Natural killer cell (primary cell): Measurements from ENCODE around the gene PPAN. TPM values are rescaled to one million over a fixed set of nuclear protein-coding genes. Genes with fewer than 3 reads are reported as not detected.
A peak's percentile ranks its signal among the peaks of the same experiment; 100 is the strongest.

Experiments
- ATAC-seq, 3 donors: fragments of 150-1000 bp in 2 of 3; fragments of 200-7000 bp in 1 of 3; cut with Tn5 transposase; 1 replicate in 1 of 3; 2 replicates in 2 of 3; pipeline ENCODE4 v1.10.0; 2021; ENCODE audit warnings: mild to moderate bottlenecking in 2 of 3, moderate library complexity in 2 of 3
- DNase-seq, 2 donors: peaks; one replicate each; pipeline versions ENCODE4 v3.0.0 to v3.0.0-alpha.2; 2013 to 2021; ENCODE audit warnings: mixed read lengths in 1 of 2
- H3K27ac ChIP-seq: one replicate; pipeline ENCODE4 v1.5.1; 2013; ENCODE audit warnings: mild to moderate bottlenecking, low read length
- H3K27me3 ChIP-seq: one replicate; pipeline ENCODE4 v1.6.1; 2013; ENCODE audit warnings: low read length; ENCODE audit not compliant: control insufficient read depth, insufficient read depth
- H3K36me3 ChIP-seq: one replicate; pipeline ENCODE4 v1.6.1; 2013; ENCODE audit warnings: low read length; ENCODE audit not compliant: control insufficient read depth, insufficient read depth
- H3K4me1 ChIP-seq: one replicate; pipeline ENCODE4 v1.6.1; 2013; ENCODE audit warnings: low read length; ENCODE audit not compliant: control insufficient read depth, insufficient read depth
- H3K4me3 ChIP-seq: one replicate; pipeline ENCODE4 v1.5.1; 2013; ENCODE audit warnings: low read length
- H3K9me3 ChIP-seq: one replicate; pipeline ENCODE4 v1.6.1; 2013; ENCODE audit warnings: low read length; ENCODE audit not compliant: control insufficient read depth, insufficient read depth
- H3K27ac Mint-ChIP-seq, 2 donors: one replicate each; pipeline ENCODE4 v1.8.0; 2022; ENCODE audit warnings: mild to moderate bottlenecking in 2 of 2, mixed read lengths in 2 of 2, moderate library complexity in 1 of 2
- H3K27me3 Mint-ChIP-seq, 2 donors: one replicate each; pipeline ENCODE4 v1.8.0; 2022; ENCODE audit warnings: low read depth in 2 of 2, mixed read lengths in 2 of 2
- H3K36me3 Mint-ChIP-seq: one replicate; pipeline ENCODE4 v1.8.0; 2022; ENCODE audit warnings: mixed read lengths
- H3K4me1 Mint-ChIP-seq, 2 donors: one replicate each; pipeline ENCODE4 v1.8.0; 2022; ENCODE audit warnings: mixed read lengths in 2 of 2
- H3K4me3 Mint-ChIP-seq: one replicate; pipeline ENCODE4 v1.8.0; 2022; ENCODE audit warnings: mild to moderate bottlenecking, moderate library complexity, mixed read lengths
- H3K9me3 Mint-ChIP-seq, 2 donors: one replicate each; pipeline ENCODE4 v1.8.0; 2022; ENCODE audit warnings: mixed read lengths in 2 of 2
- WGBS: methylation state at CpG from one replicate; pipeline ENCODE4 v1.1.7; 2013; ENCODE audit warnings: missing lambda C conversion rate; ENCODE audit not compliant: insufficient coverage; 5-methylcytosine and 5-hydroxymethylcytosine counted together
- intact Hi-C: fragments of 100-400 bp; cut with micrococcal nuclease; formaldehyde crosslinking; loops from one replicate; pipeline ENCODE4 v1.14.2; 2022
- total RNA-seq, 4 donors: library from RNA; stranded (reverse); fragments of 120-200 nt in 1 of 4; gene quantifications; one replicate each; pipeline versions ENCODE4 v1.2.3 to v1.2.4, GENCODE V29; 2013 to 2022
- TF ChIP-seq, protein P1 (sequence below): fragments of 200-600 bp; IDR thresholded peaks from one replicate; pipeline ENCODE4 v1.8.0; 2022; ENCODE audit warnings: antibody characterized with exemption

The PPAN gene
- total RNA-seq, 3 donors from 2014 or later (not counting 1 experiment from before 2014, with no cell fraction given) = 60.0 to 72.2 (median 69.2) TPM

- Mint-ChIP-seq H3K36me3 (no peaks in the 10 kb centered on the region), H3K27me3 (no peaks in the 10 kb centered on the region), H3K4me3 (no peak overlapping the region), H3K4me1 (peaks cover 54 to 73% of the 10 kb centered on the region in 2 donors), H3K9me3 (no peaks in the 10 kb centered on the region), H3K27ac (no peak overlapping the region)
- 95% methylated on average over 14 of the region's 14 CpGs for WGBS
- TF ChIP-seq, protein P1, sequence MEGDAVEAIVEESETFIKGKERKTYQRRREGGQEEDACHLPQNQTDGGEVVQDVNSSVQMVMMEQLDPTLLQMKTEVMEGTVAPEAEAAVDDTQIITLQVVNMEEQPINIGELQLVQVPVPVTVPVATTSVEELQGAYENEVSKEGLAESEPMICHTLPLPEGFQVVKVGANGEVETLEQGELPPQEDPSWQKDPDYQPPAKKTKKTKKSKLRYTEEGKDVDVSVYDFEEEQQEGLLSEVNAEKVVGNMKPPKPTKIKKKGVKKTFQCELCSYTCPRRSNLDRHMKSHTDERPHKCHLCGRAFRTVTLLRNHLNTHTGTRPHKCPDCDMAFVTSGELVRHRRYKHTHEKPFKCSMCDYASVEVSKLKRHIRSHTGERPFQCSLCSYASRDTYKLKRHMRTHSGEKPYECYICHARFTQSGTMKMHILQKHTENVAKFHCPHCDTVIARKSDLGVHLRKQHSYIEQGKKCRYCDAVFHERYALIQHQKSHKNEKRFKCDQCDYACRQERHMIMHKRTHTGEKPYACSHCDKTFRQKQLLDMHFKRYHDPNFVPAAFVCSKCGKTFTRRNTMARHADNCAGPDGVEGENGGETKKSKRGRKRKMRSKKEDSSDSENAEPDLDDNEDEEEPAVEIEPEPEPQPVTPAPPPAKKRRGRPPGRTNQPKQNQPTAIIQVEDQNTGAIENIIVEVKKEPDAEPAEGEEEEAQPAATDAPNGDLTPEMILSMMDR = no peak
- Histone ChIP-seq H3K36me3 (peaks cover 41% of the 10 kb centered on the region), H3K9me3 (no peaks in the 10 kb centered on the region), H3K4me1 (peaks cover 87% of the 10 kb centered on the region), H3K27ac (no peak overlapping the region), H3K4me3 (no peak overlapping the region), H3K27me3 (no peaks in the 10 kb centered on the region)
- ATAC-seq = no peak
- intact Hi-C loops = loop anchor here (10.0 kb wide), 1 partner anchor 687 kb away; no protein-coding TSS in a partner anchor
- no peak for DNase-seq
Measured at GRCh38 chr19:10107817-10108367, 1.7 kb downstream of the PPAN start.

DNA sequence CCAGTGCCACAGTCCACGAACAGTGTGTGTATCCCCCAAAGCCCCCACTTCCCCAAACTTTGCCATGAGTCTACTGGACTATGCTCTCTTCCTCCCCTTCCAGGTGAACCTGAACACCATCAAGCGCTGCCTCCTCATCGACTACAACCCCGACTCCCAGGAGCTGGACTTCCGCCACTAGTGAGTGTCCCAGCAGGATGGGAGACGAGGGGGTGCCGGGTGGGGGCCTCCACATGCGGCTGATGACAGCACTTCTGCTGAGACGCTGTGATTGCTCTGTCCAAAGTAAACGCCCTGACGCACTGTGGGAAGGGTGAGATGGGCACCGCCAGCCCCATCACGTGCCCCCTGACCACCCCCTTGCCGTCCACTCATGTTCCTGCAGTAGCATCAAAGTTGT, 3.4 kb downstream of the PPAN start:
- H3K27ac Mint-ChIP-seq = peak overlapping the region in 1 of 2 donors; percentile 98
- no peaks in the 10 kb centered on the region for H3K9me3 Mint-ChIP-seq
- H3K27me3 Mint-ChIP-seq = no peaks in the 10 kb centered on the region
- no peaks in the 10 kb centered on the region for H3K9me3 ChIP-seq
- H3K4me3 ChIP-seq = no peak overlapping the region
- no peak overlapping the region for H3K27ac ChIP-seq
- TF ChIP-seq, protein P1 = no peak
- no peaks in the 10 kb centered on the region for H3K27me3 ChIP-seq
- no peak overlapping the region for H3K4me3 Mint-ChIP-seq
- peaks cover 51% of the 10 kb centered on the region for H3K36me3 ChIP-seq
- peaks cover 89% of the 10 kb centered on the region for H3K4me1 ChIP-seq
- DNase-seq (no peak), ATAC-seq (no peak)
- no peaks in the 10 kb centered on the region for H3K36me3 Mint-ChIP-seq
- intact Hi-C loops = loop anchor here (10.0 kb wide), 1 partner anchor 685 kb away; no protein-coding TSS in a partner anchor
- 96% methylated on average over 14 of the region's 14 CpGs for WGBS
- peaks cover 55 to 78% of the 10 kb centered on the region in 2 donors for H3K4me1 Mint-ChIP-seq

GRCh38 chr19:10110076-10110971, 4.2 kb downstream of the PPAN start:
- 95% methylated on average over 44 of the region's 44 CpGs for WGBS
- Histone ChIP-seq H3K4me1 (peaks cover 90% of the 10 kb centered on the region), H3K4me3 (no peak overlapping the region), H3K27me3 (no peaks in the 10 kb centered on the region), H3K36me3 (peaks cover 59% of the 10 kb centered on the region), H3K27ac (peak overlapping the region; percentile 2), H3K9me3 (no peaks in the 10 kb centered on the region)
- H3K9me3 Mint-ChIP-seq = no peaks in the 10 kb centered on the region
- H3K4me1 Mint-ChIP-seq = peaks cover 51 to 76% of the 10 kb centered on the region in 2 donors
- no peaks in the 10 kb centered on the region for H3K27me3 Mint-ChIP-seq
- ATAC-seq (no peak), DNase-seq (no peak)
- H3K4me3 Mint-ChIP-seq = peak overlapping the region; percentile 58
- intact Hi-C loops = no loop called here
- H3K27ac Mint-ChIP-seq = peak overlapping the region; percentile 95 to 98
- no peaks in the 10 kb centered on the region for H3K36me3 Mint-ChIP-seq
- TF ChIP-seq, protein P1 = no peak
